HEK293T (cell line): Measurements from ENCODE around the gene ATP23.

Experiments
- CTCF ChIA-PET: fragments of 350-600 bp; formaldehyde crosslinking; extraction: SDS; loops from one replicate; lab custom pipeline; 2021; ENCODE audit warnings: antibody characterized with exemption, inconsistent platforms; lab: Yijun Ruan, JAX
- POLR2A ChIA-PET: fragments of 350-600 bp; formaldehyde crosslinking; extraction: SDS; loops from one replicate; lab custom pipeline; 2020; ENCODE audit warnings: antibody characterized with exemption, inconsistent platforms; lab: Yijun Ruan, JAX
- DNase-seq: peaks from one replicate; pipeline ENCODE4 v3.0.0; 2012; ENCODE audit warnings: mixed read lengths; ENCODE audit errors: extremely low spot score
- ARNT ChIP-seq: fragments of 450-650 bp; IDR thresholded peaks from 2 replicates; pipeline ENCODE4 v1.6.1; 2017; ENCODE audit warnings: mild to moderate bottlenecking
- BHLHE40 ChIP-seq: fragments of 450-650 bp; IDR thresholded peaks from 2 replicates; pipeline ENCODE4 v1.6.1; 2016; ENCODE audit warnings: mild to moderate bottlenecking, moderate library complexity, borderline replicate concordance
- ELF4 ChIP-seq: fragments of 450-650 bp; IDR thresholded peaks from 2 replicates; pipeline ENCODE4 v1.6.1; 2017; ENCODE audit warnings: antibody characterized with exemption
- FOXA1 ChIP-seq: fragments of 450-650 bp; IDR thresholded peaks from 2 replicates; pipeline ENCODE4 v1.6.1; 2016; ENCODE audit warnings: mild to moderate bottlenecking
- FOXK2 ChIP-seq: fragments of 450-650 bp; IDR thresholded peaks from 2 replicates; pipeline ENCODE4 v1.6.1; 2016; ENCODE audit warnings: mild to moderate bottlenecking
- FOXM1 ChIP-seq: fragments of 450-650 bp; IDR thresholded peaks from 2 replicates; pipeline ENCODE4 v1.6.1; 2017; ENCODE audit warnings: mild to moderate bottlenecking, borderline replicate concordance
- HDGF ChIP-seq: fragments of 450-650 bp; IDR thresholded peaks from 2 replicates; pipeline ENCODE4 v1.6.1; 2017; ENCODE audit warnings: antibody characterized with exemption, borderline replicate concordance
- L3MBTL2 ChIP-seq: fragments of 450-650 bp; conservative IDR thresholded peaks from 2 replicates; pipeline ENCODE4 v1.6.1; 2016; ENCODE audit warnings: mild to moderate bottlenecking
- LEF1 ChIP-seq: fragments of 450-650 bp; IDR thresholded peaks from 2 replicates; pipeline ENCODE4 v1.6.1; 2017; ENCODE audit warnings: mild to moderate bottlenecking, borderline replicate concordance
- NFRKB ChIP-seq: fragments of 450-650 bp; IDR thresholded peaks from 2 replicates; pipeline ENCODE4 v1.6.1; 2016; ENCODE audit warnings: mild to moderate bottlenecking, moderate library complexity
- SP1 ChIP-seq: fragments of 450-650 bp; IDR thresholded peaks from 2 replicates; pipeline ENCODE4 v1.6.1; 2017
- SUZ12 ChIP-seq: fragments of 450-650 bp; IDR thresholded peaks from 2 replicates; pipeline ENCODE4 v1.6.1; 2016; ENCODE audit warnings: mild to moderate bottlenecking
- TARDBP ChIP-seq: fragments of 450-650 bp; IDR thresholded peaks from 2 replicates; pipeline ENCODE4 v1.6.1; 2016
- ZNF384 ChIP-seq: fragments of 450-650 bp; IDR thresholded peaks from 2 replicates; pipeline ENCODE4 v1.6.1; 2016
- TF ChIP-seq, protein P1 (sequence below): fragments of 450-650 bp; IDR thresholded peaks from 2 replicates; pipeline ENCODE4 v1.6.1; 2016

Gene ATP23

DNA sequence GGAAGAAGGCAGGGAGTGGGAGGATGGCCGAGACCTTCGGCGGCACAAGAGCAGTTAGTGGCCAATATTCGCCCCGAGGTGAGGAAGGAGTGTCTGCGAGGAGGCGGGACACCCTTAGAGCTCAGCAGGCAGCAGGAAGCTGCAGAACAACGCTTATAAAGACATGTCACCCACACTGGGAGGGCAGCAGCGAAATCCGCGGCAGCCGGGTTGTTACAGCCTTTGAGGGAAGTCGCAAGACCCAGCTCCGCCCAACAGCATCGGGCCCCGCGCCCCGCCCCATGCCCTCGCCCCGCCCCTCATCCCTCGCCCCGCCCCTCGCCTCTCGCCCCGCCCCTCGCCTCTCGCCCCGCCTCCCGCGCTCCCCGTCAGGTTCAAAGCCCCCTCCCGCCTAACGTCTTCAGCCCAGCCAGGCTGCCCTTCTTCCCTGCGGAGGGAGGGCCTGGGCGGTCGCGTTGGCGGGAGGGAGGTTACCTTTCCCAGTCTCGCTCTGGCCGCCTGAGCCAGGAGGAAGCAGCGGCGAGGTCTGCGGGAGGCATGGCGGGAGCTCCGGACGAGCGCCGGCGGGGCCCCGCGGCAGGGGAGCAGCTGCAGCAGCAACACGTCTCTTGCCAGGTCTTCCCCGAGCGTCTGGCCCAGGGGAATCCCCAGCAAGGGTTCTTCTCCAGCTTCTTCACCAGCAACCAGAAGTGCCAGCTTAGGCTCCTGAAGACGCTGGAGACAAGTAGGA lies at the start of gene ATP23:
Gene ATP23, plus strand, starts transcription at position 403 of the 730 bp plus-strand sequence. Its CDS starts 135 bp downstream, at position 538.
- ChIA-PET POLR2A (interaction anchor here (0.6 to 1.7 kb wide), 13 partner anchors 11 to 169 kb away, joined by 3 to 10 read pairs (median 4); partner anchors contain the start of genes EEF1AKMT3 and METTL1), CTCF (no interaction called here)
- TF ChIP-seq L3MBTL2 = peak; percentile 61; the same call in 1 of the 2 replicates
- no peak for TF ChIP-seq FOXM1
- peak; percentile 52; the same call in 1 of the 2 replicates for TF ChIP-seq ELF4
- peak; percentile 94 for DNase-seq

DNA sequence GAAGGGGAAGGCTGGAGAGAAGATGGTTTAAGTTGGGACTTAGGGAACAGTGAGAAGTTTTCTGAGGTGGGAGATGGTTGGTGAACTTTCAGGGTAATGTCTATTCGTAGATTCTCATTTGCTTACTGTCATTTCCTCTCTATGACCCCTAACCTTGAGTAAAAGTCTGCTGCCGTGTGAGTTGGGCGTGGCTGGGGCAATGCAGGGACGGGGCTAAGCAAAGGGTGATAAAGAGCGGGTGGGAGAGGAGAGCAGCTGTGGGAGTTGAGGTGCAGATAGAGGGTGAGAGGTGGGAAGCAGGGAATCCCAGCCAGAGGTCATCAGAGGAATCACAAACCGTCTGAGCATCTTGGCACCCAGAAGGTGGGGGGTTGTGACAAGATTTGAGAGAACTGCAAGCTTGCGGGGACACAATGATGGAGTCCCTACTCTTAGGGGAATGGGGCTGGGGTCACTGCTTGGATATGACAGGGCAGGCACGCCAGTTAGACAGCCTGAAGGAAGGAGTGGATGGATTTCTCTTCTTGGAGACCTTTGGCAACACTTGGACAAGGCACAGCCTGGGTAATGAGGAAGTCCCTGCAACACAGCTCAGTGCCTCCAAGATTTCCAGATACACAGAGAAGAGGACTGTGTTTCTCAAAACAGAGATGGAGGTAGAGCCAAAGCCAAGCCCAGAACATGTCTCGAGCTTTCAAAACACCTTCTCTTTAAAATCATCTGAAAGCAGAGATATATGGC lies 49.0 kb upstream of the ATP23 start:
- TF ChIP-seq SUZ12 (no peak), SP1 (no peak), NFRKB (no peak), L3MBTL2 (no peak), BHLHE40 (no peak), HDGF (no peak), ZNF384 (no peak), LEF1 (no peak), FOXK2 (no peak), ELF4 (no peak), ARNT (no peak), TARDBP (no peak)
- TF ChIP-seq, protein P1, sequence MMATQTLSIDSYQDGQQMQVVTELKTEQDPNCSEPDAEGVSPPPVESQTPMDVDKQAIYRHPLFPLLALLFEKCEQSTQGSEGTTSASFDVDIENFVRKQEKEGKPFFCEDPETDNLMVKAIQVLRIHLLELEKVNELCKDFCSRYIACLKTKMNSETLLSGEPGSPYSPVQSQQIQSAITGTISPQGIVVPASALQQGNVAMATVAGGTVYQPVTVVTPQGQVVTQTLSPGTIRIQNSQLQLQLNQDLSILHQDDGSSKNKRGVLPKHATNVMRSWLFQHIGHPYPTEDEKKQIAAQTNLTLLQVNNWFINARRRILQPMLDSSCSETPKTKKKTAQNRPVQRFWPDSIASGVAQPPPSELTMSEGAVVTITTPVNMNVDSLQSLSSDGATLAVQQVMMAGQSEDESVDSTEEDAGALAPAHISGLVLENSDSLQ = no peak
- DNase-seq = no peak
- CTCF ChIA-PET = no interaction called here
- POLR2A ChIA-PET = no interaction called here

- POLR2A ChIA-PET = interaction anchor here (0.6 to 5.0 kb wide), 9 partner anchors 17 to 111 kb away, joined by 3 to 55 read pairs (median 5); partner anchors contain the start of genes CTDSP2 and TSFM
- no peak for TF ChIP-seq ARNT
- no peak for TF ChIP-seq SUZ12
- no peak for TF ChIP-seq FOXK2
- TF ChIP-seq FOXA1 = no peak
- TF ChIP-seq ZNF384 = no peak
- no peak for TF ChIP-seq BHLHE40
- no peak for TF ChIP-seq TARDBP
- no peak for TF ChIP-seq HDGF
- no peak for TF ChIP-seq FOXM1
- TF ChIP-seq, protein P1 = no peak
- peak; percentile 51 for DNase-seq
- CTCF ChIA-PET = no interaction called here
Observed at GRCh38 chr12:57893431-57894353, 47.7 kb upstream of the ATP23 start.

GRCh38 chr12:57894399-57895292 lies 46.7 kb upstream of the ATP23 start:
- TF ChIP-seq HDGF (no peak), TARDBP (no peak), SUZ12 (no peak), BHLHE40 (no peak)
- no peak for DNase-seq
- ChIA-PET CTCF (interaction anchor here (1.3 to 3.8 kb wide), 7 partner anchors 10 to 65 kb away, joined by 3 to 21 read pairs (median 5); no protein-coding TSS in a partner anchor), POLR2A (interaction anchor here (0.6 to 5.0 kb wide), 12 partner anchors 17 to 112 kb away, joined by 3 to 55 read pairs (median 5); partner anchors contain the start of genes ATP23, CTDSP2 and TSFM)

- ChIA-PET CTCF (interaction anchor here (0.7 to 3.8 kb wide), 8 partner anchors 9 to 66 kb away, joined by 3 to 21 read pairs (median 4); no protein-coding TSS in a partner anchor), POLR2A (interaction anchor here (0.7 to 5.0 kb wide), 13 partner anchors 9 to 63 kb away, joined by 3 to 55 read pairs (median 6); partner anchors contain the start of genes ATP23 and CTDSP2)
- TF ChIP-seq NFRKB = no peak
- TF ChIP-seq FOXM1 = no peak
- no peak for TF ChIP-seq FOXA1
- DNase-seq = no peak
Observed at GRCh38 chr12:57895389-57896114, 45.8 kb upstream of the ATP23 start.
